Measurements from ENCODE around the gene KRTAP10-10.

DNA sequence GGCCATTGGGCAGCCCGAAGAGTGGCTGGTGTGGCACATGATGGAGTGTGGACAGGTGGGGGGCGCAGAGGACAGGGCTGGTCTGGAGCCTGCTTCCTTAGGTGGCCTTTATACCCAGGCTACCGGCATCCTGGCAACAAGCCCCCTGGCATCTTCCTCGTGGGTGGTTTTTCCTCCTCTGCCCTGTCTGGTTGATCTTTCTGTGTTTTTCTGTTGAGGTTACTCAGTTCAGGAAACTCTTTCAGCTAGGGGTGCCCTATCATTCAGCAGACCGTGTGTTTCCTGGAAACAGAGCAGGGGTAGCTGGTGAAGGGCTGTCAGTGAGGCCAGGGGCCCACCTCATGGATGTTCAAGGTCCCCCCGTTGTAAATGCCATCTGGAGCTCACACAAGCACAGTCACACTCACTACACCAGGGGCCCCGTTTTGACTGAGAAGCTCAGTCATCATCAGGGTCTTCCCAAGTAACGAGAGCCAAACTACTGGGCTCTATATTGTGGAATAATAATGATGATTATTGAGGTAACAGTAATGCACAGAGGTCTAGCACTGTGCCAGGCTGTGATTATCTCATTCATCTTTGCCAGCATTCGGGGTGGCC lies 17.5 kb downstream of the KRTAP10-10 start, which contains the start of gene KRTAP12-4:
- TF ChIP-seq CTCF (IDR thresholded peaks at IDR 0.05; ENCODE audit: low read length), result no peak
- no peak for TF ChIP-seq EZH2 (optimal IDR thresholded peaks at IDR 0.05; ENCODE audit: low read depth, low read length)
- no peak for TF ChIP-seq EZH2phosphoT487 (IDR thresholded peaks at IDR 0.05; ENCODE audit: low read length)
